ENCODE data around the gene ASXL2. TPM values are rescaled to one million over a fixed set of nuclear protein-coding genes. Genes with fewer than 3 reads are reported as not detected.

Gene ASXL2
- total RNA-seq, 2 donors from 2014 or later, result 21.7 to 22.2 TPM

Other genes with a start within 250 kb of the ASXL2 start
- gene DTNB, start 204.9 kb downstream of the ASXL2 start, total RNA-seq, result 1 to 10 TPM; 6.1 to 7.0 TPM
- gene KIF3C, start 104.0 kb upstream of the ASXL2 start, total RNA-seq, result 1 to 10 TPM; 3.0 to 5.3 TPM
- gene RAB10, start 155.6 kb upstream of the ASXL2 start, total RNA-seq, result 100 to 1,000 TPM in 1 of 2 donors, 10 to 100 TPM in 1; 93.8 to 108 TPM

All from left cardiac atrium (tissue), 2 donors.